Subcutaneous adipose tissue (tissue), 4 donors: ENCODE data around the gene PRDM16. TPM values are rescaled to one million over a fixed set of nuclear protein-coding genes. Genes with fewer than 3 reads are reported as not detected.

Source experiments
- total RNA-seq, 4 donors: library from RNA; depleted of rRNA; stranded (reverse); fragments of >200 nt; gene quantifications; one replicate each; pipeline ENCODE4 v1.1.0, GENCODE V29; 2016
- TF ChIP-seq, protein P1 (sequence below): fragments of 450-650 bp; IDR thresholded peaks from one replicate; pipeline ENCODE4 v1.5.1; 2016; ENCODE audit warnings: low read depth, mild to moderate bottlenecking, control low read depth, antibody characterized with exemption, moderate library complexity

Gene PRDM16
- total RNA-seq, 4 donors from 2014 or later: 0.82 to 1.7 (median 1.1) TPM

DNA sequence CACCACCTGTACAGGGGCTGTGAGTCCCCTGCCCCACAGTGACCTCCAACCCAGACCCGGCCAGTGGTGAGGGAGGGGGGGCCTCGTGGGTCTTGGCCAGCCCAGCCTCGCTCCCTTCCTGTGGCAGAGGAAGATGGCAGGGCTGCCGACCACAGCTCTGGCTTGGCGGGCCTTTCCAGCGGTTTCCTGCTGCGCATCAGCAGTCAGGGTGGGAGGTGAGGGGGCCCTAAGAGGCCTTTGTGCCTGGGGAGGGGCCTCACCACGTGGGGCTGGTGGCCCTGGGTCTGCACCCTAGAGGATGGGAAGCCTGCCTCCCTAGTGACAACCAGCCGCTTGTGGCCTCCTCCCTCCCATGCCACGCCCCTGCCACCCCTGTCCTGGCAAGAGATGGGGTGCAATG is 312.9 kb downstream of the PRDM16 start:
- TF ChIP-seq, protein P1, sequence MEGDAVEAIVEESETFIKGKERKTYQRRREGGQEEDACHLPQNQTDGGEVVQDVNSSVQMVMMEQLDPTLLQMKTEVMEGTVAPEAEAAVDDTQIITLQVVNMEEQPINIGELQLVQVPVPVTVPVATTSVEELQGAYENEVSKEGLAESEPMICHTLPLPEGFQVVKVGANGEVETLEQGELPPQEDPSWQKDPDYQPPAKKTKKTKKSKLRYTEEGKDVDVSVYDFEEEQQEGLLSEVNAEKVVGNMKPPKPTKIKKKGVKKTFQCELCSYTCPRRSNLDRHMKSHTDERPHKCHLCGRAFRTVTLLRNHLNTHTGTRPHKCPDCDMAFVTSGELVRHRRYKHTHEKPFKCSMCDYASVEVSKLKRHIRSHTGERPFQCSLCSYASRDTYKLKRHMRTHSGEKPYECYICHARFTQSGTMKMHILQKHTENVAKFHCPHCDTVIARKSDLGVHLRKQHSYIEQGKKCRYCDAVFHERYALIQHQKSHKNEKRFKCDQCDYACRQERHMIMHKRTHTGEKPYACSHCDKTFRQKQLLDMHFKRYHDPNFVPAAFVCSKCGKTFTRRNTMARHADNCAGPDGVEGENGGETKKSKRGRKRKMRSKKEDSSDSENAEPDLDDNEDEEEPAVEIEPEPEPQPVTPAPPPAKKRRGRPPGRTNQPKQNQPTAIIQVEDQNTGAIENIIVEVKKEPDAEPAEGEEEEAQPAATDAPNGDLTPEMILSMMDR: no peak

DNA sequence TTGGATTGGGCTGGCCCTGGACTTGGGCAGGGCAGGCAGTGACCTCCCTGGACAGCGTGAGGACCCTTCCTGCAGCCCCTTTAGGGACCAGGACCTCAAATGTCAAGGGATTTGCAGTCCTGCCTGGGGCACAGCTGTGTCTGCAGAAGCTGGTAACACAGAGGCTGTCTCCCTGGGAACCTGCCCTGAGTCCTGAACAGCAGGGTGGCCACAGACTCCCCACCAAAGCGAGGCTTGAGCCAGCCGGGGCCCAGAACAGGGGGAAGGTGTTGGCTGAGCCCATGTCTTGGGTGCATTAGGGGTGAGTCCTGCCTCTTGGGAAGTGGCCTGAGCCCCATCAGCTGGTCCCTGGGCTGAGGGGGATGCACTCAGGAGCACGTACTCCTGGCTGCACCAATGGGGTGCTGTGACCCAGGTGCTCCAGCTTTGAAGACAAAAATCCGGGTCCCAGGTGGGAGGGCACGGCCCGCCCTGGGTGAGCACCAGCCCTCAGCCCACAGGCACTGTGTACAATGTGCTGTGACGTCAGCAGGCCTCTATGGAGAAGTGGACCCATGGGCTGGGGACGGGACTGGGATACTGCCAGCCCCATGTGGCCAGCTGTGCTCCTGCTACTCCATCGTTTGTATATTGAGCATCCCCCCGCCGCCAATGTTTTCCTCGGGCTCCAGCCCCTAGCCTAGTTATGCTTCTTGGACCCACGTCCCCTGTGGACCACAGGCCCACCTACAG is 313.5 kb downstream of the PRDM16 start:
- TF ChIP-seq, protein P1: no peak

DNA sequence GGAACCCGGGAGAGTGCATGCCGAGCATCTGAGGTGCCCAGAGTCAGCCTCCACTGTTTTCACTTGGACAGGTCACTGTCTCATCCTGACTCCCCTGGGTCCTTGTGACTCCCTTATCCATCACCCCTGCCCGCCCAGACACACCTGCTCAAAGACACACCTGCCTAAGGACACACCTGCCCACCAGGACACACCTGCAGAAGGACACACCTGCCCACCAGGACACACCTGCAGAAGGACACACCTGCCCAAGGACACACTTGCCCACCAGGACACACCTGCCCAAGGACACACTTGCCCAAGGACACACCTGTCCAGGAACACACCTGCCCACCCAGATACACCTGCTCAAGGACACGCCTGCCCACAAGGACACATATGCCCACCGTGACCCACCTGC is 314.7 kb downstream of the PRDM16 start:
- TF ChIP-seq, protein P1: no peak

- TF ChIP-seq, protein P1: no peak
These were observed 315.4 kb downstream of the PRDM16 start for GRCh38 chr1:3384407-3384806.

DNA sequence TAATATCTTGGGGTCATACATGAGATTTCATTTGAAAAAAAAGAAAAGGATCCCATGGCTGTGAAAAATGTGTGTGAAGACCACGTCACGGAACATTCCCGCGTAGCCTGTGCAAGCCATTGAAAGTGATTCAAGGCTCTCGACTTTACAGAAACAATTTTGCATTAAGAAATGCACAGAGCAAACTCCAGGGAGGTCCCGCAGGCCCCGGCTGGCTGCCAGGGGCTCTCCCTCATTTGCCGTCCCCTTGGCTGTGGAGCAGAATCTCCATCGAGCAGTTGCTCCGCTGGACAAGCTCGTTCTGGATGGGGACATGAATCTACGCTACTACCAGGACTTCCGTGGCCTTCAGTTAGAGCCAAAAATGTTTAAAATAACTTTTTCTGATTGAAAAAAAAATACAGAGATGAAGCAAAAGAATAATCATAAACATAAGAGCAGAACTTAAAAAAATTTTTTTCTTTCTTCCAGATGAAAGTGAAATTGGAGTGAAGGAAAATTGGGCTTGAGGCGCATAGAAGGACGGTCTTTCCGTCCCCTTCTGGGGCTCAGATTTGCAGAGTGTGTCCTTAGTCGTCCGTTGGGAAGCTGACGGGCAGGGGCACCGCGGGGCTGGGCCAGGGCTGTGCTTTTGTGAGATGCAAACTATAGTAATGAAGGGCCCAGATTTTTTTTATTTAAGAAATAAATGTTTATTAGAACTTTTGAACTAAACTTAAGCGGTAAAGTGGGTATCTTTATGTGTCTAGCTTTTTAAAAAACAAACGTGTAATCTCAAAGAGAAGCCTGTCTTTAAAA is 317.4 kb downstream of the PRDM16 start:
- TF ChIP-seq, protein P1: no peak

DNA sequence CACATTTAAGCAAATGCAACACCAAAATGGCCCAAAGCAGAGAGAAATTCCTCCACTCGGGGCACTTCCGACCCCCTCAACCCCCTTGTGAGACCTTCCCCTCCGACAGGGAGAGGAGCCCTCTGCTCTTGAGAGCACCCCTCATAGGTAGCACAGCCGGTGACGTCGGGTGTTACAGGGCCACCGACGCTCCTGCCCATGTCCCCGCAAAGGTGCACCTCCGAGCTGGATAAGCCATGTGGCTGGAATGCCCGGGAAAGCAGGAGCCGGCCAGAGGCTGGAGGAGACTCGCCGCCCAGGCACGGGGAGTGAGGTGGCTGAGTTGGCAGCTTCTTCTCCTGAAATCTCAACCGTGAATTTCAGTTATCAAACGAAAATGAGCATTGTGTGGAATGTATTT is 318.4 kb downstream of the PRDM16 start:
- TF ChIP-seq, protein P1: no peak

- TF ChIP-seq, protein P1: no peak
These were observed 320.3 kb downstream of the PRDM16 start for GRCh38 chr1:3389093-3389833.
